HG03442 (cell line): ENCODE results near the gene FNBP1L.
"Not testable (repeated sequence)": the region's sequence is repeated elsewhere in the genome, so short reads cannot be mapped to it uniquely, and the experiment has no call there.

Source experiments
- ATAC-seq: cut with Tn5 transposase; IDR thresholded peaks from one replicate; pipeline ENCODE4 v1.9.1; 2021; ENCODE audit warnings: mild to moderate bottlenecking, moderate library complexity; ENCODE audit not compliant: unreplicated experiment

The FNBP1L gene

GRCh38 chr1:93526431-93526830, 78.5 kb downstream of the FNBP1L start:
- no peak for ATAC-seq

GRCh38 chr1:93528412-93528811, 80.5 kb downstream of the FNBP1L start:
- ATAC-seq = no peak

- ATAC-seq = no peak
Measured at GRCh38 chr1:93531193-93531592, 83.3 kb downstream of the FNBP1L start.

GRCh38 chr1:93532780-93533378, 85.0 kb downstream of the FNBP1L start:
- ATAC-seq = no peak

GRCh38 chr1:93533677-93534076, 85.8 kb downstream of the FNBP1L start:
- ATAC-seq = no peak

GRCh38 chr1:93537396-93537795, 89.5 kb downstream of the FNBP1L start:
- no peak for ATAC-seq

- ATAC-seq = no peak
Measured at GRCh38 chr1:93537924-93538323, 90.0 kb downstream of the FNBP1L start.

- no peak for ATAC-seq
Measured at GRCh38 chr1:93541045-93541444, 93.1 kb downstream of the FNBP1L start.

- no peak for ATAC-seq
Measured at GRCh38 chr1:93542398-93542797, 94.5 kb downstream of the FNBP1L start.

GRCh38 chr1:93546162-93546863, 98.4 kb downstream of the FNBP1L start:
- no peak for ATAC-seq

- no peak for ATAC-seq
Measured at GRCh38 chr1:93549131-93549530, 101.2 kb downstream of the FNBP1L start.

- ATAC-seq = no peak
Measured at GRCh38 chr1:93549811-93550210, 101.9 kb downstream of the FNBP1L start.

- ATAC-seq = no peak
Measured at GRCh38 chr1:93552741-93553455, 105.0 kb downstream of the FNBP1L start.

GRCh38 chr1:93553886-93554490, 106.1 kb downstream of the FNBP1L start:
- ATAC-seq = not testable (repeated sequence)

GRCh38 chr1:93554883-93555872, 107.3 kb downstream of the FNBP1L start:
- no peak for ATAC-seq

GRCh38 chr1:93556291-93556690, 108.4 kb downstream of the FNBP1L start:
- no peak for ATAC-seq

- no peak for ATAC-seq
Measured at GRCh38 chr1:93559045-93559444, 111.1 kb downstream of the FNBP1L start.

- ATAC-seq = no peak
Measured at GRCh38 chr1:93559695-93560094, 111.8 kb downstream of the FNBP1L start.

GRCh38 chr1:93565496-93566206, 117.7 kb downstream of the FNBP1L start:
- ATAC-seq = no peak

GRCh38 chr1:93566227-93566626, 118.3 kb downstream of the FNBP1L start:
- no peak for ATAC-seq
